Measurements from ENCODE around the gene MYDGF. TPM values are rescaled to one million over a fixed set of nuclear protein-coding genes. Genes with fewer than 3 reads are reported as not detected.

Gene MYDGF
- total RNA-seq, 1 donor from 2014 or later = 58.3 TPM

DNA sequence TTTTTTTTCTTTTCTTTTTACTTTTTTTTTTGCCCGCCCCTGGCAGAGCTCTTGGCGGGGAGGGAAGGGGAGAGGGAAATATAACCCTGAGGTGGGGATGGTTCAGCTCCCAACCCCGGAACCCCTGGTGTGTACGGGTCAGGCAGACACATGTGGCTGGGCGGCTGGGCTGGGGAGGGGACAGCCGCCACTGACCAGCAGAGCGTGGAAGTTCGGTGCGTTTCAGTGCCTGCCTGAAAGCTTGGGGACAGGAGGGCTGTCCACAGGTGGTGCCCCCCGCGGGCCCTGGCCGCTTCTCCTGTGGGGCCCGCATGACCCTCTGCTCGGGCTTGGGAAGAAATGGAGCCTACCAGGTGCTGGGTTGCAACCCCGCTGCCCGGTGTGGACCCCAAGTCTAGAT is 5.2 kb upstream of the MYDGF start:
- no peak for DNase-seq (ENCODE audit: low spot score)

DNA sequence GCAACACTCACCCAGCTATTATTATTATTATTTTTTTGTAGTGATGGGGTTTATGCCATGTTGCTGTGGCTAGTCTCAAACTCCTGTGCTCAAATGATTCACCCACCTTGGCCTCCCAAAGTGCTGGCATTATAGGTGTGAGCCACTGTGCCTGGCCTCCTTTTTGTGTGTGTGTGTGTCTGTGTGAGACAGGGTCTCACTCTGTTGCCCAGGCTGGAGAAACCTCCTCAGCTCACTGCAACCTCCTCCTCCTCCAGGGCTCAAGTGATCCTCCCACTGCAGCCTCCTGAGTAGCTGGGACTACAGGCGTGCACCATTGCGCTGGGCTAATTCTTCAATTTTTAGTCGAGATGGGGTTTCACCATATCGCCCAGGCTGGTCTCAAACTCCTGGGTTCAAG is 3.6 kb upstream of the MYDGF start:
- DNase-seq (ENCODE audit: low spot score) = no peak

DNA sequence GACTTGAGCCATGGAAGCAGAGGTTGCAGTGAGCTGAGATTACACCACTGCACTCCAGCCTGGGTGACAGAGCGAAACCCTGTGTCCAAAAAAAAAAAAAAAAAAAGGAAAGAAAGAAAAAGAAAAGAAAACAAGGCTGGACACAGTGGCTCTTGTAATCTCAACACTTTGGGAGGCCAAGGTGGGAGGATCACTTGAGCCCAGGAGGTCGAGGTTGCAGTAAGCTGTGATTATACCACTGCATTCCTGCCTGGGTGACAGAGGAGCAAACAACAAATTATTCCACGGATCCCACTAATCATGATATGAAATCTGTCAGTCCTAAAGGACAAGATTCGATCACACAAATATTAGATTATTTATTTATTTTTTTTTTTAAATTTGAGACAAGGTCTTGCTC is 3.1 kb upstream of the MYDGF start:
- no peak for DNase-seq (ENCODE audit: low spot score)

DNA sequence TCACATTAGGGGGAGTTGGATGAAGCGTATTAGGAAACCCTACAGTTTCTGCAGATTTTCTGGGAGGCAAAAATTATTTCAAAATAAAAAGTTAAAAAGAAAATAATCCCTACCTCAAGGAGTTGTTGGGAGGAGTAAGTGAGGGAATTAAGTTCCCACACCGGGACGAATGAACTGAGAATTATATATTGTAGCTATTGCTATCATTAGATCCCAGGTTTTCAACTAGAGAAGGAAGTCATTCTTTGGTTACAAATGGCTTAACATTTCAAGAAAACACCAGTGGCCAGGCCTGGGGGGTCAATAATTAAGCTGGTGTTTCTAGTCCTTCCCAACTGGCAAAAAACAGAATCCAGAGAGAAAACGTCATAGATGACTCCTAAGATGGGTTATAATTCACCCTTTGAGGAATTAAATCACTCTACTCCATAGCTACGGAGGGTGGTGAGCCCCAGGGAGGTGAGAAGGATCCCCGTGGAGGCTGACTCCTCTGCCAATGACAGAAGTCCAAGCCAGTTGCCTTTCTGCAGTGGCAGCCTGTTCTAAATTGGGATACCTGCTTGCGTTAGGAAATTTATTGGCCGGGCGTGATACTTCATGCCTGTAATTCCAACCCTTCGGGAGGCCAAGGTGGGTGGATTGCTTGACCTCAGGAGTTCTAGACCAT is 1.2 kb upstream of the MYDGF start:
- DNase-seq (ENCODE audit: low spot score) = no peak

DNA sequence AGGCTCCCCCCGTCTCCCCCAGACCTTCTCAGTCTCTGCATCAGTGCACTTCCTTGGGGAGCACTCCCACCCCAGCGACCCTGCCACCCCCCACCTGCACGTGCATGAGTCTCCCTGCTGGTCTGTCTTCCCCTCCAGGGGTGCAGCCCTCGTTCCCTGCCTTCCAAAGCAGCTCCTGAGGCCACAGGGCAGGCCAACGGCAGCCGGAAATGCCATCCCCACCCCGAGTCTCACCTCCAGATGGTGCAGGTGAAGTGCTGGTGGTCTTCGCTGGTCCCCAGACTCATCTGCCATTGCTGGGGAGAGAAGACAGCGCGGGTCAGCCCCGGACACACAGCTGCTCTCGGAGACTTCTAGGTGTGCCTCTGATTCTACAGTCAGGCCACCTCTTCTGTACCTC is 5.5 kb downstream of the MYDGF start:
- no peak for DNase-seq (ENCODE audit: low spot score)

DNA sequence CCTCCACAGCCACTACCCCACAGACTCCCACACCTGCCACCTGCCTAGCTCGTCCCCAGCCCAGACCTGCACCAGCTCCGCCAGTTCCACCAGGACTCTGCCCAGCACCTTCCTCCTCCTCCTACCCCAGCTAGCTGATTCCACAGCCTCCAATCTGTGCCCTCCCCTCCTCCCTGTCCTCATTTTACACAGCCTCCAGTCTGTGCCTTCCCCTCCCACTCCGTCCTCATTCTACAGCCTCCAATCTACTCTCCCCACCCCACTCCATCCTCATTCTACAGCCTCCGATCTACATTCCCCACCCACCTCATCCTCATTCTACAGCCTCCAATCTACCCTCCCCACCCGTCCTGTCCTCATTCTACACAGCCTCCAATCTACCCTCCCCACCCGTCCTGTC is 7.3 kb downstream of the MYDGF start:
- DNase-seq (ENCODE audit: low spot score) = no peak

DNA sequence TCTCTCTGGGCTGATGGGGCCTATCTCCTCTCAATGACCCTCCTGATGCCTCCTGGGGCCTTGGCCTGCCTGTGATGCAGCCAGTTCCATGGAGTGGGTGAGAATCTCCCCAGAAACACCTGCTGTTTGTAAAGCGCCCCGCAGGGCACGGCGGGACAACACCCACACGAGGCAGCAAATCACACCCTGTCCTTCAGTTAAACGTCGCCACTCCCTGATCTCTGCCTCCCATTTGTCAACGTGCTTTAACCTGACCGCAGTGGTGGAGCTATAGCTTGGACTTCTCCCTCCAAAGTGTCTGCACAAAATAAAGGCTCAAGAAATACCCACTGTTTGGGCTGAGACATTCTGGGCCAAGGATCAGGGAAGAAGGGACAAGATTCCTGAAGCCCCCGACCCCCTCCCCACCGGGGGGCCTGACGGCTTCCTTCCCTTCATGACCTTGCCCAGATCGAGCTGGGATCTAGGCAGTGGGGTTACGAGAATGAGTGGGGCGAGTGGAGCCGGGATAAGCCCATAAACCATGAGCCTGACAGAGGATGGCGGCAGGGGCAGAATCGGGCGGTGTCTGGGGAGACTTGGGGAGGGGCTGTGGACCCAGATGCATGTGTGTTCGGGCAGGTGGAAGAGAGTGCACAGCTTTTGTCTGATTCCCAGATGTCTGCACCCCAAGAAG is 8.0 kb downstream of the MYDGF start:
- no peak for DNase-seq (ENCODE audit: low spot score)

DNA sequence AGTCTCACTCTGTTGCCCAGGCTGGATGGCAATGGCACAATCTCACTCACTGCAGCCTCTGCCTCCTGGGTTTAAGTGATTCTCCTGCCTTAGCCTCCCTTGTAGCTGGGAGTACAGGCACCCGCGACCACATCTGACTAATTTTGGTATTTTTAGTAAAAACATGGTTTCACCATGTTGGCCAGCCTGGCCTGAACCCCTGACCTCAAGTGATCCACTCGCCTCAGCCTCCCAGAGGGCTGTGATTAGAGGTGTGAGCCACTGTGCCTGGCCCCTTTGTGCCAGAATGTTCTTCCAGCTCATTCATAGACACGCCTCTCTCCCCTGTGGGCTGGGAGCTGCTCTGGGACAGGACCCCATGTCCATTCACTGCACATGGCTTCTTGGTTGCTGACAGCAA is 9.1 kb downstream of the MYDGF start:
- DNase-seq (ENCODE audit: low spot score) = no peak

DNA sequence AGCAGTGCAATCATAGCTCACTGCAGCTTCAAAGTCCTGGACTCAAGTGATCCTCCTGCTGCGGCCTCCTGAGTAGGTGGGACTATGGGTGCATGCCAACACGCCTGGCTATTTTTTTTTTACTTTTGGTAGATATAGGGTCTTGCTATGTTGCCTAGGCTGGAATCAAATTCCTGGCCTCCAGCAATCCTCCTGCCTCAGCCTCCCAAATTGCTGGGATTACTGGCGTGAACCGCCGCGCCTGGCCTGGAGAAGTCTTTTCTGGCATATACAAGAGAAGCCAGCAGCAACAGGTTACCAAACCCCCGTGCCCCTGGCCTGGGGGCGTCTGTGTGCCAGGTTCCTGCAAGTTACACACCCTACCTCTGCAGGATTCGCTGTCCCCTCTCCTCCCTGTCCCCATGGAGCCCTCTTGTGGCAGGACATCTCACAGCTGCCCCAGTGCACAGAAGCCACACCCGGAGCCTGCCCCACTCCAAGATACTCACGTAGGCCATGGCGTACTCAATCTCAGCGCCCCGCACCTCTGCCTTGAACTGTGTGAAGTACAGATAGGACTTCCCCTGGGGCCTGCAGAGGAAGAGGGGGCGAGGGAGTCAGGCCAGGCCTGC is 9.9 kb downstream of the MYDGF start:
- DNase-seq (ENCODE audit: low spot score) = no peak

DNA sequence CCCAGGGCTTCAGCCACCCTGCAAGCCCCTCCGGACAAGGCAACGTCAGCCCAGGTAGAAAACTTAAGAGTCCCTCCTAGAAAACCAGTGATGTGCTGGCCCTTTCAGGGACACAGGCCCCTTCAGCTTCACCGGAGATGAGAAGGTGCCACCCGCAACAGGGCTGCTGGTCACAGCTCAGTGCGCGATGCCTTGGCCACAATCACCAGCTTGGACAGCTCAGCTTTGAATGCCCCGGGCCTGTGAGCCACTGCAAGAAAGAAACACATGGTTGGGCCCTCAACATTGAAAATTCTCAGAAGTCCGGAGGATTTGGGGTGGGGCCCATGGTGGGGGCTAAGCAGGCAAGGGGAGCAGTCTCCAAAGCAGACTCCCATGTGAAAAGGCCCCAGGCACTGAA is 12.3 kb downstream of the MYDGF start:
- DNase-seq (ENCODE audit: low spot score) = no peak

DNA sequence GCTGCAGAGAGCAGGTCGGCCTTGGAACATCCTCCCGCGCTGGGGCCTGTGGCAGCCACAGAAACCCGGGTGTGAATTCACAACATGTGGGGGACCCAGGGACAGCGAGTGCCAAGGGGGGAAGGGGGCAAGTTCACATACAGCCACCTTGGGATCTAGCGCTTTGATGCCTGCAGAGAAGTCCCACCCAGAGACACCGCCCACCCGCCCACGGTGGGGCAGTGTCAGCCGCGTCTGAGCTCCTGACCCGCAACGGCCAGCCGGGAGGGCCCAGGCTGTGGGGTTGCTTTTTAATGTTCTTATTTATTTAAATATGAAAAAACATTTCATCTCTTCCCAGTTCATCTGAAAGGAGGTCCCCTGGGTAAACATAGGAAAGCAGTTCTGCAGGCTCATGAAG is 12.9 kb downstream of the MYDGF start:
- DNase-seq (ENCODE audit: low spot score) = no peak

DNA sequence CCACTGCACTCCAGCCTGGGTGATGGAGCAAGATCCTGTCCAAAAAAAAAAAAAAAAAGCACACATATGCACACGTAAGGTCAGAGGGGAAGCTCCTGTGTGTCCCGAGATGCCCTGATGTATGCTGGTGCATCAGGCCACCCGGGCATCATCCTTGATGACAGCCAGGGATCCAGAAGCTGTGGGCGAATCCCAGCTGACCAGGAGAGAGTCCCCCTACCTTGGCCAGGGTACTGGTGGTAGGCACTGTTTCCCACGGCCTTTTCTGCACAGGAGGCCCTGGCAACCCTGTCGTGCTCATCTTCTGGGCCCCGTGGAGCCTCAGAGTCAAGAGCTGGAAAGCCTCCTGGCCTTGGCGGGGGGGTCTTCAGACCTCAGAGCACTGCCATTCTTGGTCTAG is 14.0 kb downstream of the MYDGF start:
- DNase-seq (ENCODE audit: low spot score) = no peak

DNA sequence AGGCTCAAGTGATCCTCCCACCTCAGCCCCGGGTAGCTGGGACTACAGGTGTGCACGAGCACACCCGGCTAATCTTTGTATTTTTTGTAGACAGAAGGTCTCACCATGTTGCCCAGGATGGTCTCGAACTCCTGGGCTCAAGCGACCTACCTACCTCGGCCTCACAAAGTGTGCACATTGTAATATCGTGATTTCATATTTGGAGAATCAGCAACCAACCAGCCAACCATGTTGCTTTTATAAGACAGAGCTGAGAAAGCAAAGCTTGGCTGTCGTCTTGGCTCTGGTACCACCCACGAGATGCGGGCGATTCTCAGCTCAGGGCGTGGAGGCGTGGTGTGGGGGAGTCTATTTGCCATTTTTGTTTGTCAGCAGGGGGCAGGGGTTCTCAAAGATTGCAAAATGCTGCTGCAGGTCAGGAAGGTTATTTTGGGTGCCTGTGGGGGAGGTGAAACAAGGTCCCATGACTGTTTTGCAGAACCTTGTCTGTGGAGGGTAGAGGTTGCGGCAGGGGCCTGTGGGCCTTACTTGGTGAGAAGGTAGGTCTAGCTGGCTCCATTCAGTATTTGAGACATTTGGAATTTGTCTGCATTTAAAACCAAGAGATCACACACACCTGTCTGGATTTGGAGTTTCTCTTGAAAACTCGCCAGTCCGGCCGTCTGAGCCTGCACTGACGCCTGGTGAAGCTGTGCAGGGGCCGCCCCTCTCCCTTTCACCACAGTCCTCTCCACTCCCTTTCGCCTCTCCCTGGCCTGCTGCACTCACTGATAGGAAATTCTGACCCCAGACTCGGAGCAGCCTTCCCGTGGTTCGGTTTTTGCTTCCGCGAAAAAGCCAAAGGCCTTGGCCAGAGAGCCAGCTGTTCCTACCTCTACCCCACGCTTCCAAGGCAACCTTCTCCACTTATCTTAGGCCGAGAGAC is 15.4 kb downstream of the MYDGF start:
- DNase-seq (ENCODE audit: low spot score) = no peak

DNA sequence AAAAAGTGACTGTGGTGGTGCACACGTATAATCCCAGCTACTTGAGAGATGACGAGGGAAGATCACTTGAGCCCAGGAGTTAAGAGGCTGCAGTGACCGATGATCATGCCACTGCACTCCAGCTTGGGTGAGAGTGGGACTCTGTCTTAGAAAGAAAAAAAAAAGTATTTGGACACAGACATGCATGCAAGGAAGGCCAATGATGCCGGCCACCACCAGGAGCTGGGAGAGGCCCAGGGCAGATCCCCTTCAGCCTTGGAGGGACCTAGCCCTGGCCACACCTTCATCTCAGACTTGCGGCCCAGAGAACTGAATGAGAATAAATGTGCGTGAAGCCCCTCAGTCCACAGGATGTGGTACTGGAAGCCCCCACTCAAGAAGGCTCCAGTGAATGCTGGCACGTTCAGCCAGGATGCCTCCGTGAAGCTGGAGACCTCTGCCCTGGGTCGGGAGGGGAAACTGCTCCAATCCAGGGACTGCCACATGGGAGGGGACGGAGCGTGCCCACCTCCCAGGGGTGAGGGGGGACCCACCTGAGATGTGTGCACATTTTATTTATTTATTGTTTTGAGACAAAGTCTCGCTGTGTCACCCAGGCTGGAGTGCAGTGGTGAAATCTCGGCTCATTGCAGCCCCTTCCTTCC is 16.2 kb downstream of the MYDGF start:
- no peak for DNase-seq (ENCODE audit: low spot score)

DNA sequence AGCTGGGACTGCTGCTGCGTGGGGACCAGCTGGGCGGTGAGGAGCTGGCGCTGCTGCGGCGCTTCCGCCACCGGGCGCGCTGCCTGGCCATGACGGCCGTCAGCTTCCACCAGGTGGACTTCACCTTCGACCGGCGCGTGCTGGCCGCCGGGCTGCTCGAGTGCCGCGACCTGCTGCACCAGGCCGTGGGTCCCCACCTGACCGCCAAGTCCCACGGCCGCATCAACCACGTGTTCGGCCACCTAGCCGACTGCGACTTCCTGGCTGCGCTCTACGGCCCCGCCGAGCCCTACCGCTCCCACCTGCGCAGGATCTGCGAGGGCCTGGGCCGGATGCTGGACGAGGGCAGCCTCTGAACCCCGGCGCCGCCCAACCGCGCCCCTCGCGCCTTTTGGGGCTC is 18.1 kb downstream of the MYDGF start:
- no peak for DNase-seq (ENCODE audit: low spot score)

DNA sequence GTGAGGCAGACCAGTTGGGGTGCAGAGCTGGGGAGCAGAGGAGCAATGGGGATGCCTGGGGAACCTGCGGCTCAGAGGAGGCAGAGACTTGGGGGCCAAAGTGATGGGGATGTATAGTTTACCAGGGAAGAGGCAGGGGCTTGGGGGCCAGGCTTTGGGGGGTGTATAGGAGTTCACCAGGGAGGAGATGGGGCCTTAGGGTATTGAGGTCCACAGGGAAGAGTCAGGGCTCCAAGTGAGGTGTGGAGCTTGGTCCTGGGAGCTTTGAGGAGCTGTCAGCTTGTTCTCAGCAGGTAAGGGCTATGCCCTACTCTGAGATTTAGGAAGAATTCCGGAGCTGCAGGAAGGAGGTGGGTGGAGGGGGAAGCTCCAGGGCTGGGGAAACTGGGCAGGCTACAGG is 20.0 kb downstream of the MYDGF start:
- DNase-seq (ENCODE audit: low spot score) = no peak

DNA sequence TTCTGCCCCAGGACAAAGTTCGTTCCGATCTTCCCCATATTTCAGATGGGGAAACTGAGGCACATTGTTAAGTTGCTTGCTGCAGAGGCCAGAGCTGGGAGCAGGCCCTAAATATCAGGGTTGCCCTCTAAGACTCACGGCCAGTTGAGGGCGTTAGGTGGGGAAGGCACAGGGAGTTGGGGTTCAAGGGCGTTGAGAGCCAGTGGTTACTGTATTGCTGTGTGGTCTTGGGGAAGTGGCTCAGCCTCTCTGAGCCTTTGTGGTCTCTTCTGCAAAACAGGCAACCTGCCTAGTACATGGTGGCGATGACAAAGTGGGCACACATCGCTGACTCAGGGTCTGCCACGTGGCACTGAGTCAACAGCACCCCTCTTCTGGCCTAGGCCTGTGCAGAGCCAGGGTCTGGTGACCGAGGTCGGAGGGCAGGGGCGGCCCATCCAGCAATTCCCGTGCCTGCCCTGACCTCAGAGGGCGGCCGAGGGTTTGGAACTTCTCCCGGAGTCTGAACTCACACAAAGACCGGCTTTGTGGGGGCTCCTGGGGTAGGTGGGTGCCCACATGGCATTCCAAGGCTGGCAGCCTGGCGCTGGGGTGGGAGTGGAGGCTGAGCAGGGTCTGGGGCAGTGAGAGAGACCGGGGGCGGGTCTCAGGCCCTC is 20.6 kb downstream of the MYDGF start:
- no peak for DNase-seq (ENCODE audit: low spot score)

DNA sequence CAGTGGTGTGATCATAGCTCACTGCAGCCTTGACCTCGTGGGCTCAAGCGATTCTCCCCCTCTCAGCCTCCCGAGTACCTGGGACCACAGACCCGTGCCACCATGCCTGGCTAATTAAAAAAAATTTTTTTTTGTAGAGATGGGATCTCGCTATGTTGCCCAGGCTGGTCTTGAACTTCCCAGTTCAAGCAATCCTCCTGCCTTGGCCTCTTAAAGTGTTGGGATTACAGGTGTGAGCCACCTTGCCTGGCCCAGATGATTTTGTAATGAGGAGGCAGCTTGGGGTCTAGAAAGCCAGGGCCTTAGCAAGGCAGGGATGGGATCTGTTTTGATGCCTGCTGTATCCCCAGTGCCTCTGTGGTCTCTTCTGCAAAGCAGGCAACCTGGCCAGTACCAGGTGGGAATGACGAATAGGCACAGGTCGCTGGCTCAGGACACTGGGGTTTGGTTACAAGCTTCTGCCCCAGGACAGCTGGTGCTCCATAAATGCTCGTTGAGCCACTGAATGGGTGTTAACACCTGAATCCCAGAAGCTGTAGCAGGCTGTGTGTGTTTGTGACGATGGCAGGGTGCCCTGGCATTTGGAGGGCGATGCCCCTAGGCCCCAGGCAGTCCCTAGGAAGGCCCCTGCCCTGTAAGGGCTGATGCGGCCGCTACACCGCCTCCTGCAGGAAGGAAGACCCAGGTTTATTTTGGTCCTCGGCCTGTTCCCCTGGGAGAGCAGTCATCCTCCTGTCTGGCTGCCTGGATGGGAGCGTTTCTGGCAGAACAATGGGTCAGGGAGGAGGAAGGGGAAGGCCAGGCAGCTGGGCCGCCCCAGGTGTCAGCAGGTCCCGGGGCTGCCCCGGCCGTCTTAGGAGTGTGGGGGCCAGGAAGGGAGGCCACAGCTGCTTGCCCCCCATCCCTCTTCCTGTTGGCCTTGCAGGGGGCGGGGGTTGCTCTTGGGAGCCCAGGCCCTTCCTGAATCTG is 22.2 kb downstream of the MYDGF start:
- no peak for DNase-seq (ENCODE audit: low spot score)

DNA sequence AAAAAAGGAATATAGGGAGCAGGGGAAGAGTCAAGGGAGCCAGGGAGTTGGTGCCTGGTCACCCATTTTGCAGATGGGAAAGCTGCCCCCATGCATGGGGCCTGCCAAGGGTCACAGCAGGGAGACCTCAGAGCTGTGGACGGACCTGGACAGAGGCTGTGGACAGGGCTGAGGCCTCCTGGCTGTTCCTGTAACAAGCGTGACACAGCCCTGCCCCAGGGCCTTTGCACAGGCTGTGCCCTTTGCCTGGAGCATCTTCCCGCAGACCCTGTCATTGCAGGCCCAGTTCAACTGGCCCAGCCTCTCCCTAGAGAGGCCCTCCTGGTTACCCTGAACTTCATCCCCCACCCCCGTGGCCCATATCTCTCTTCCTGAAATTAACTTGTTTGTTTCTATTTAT is 24.4 kb downstream of the MYDGF start:
- no peak for DNase-seq (ENCODE audit: low spot score)

DNA sequence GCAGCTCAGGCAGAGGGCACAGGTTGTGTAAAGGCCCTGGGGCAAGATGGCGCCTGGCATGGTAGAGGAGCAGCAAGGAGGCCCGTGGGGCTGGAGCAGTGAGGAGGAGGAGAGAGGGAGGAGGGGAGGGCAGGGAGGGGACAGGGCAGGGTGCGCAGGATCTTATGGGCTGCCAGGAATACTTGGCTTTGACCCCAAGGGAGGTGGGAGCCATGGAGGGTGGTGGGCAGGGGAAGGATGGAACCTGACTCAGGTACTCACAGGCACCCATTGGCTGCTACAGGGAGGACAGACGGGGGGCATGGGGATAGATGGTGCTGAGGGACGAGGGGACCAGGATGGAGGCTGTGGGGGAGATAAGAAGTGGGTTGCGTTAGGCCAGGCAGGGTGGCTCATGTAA is 27.5 kb downstream of the MYDGF start:
- DNase-seq (ENCODE audit: low spot score) = no peak
